ENCODE measurements around the gene RNF224. TPM values are rescaled to one million over a fixed set of nuclear protein-coding genes. Genes with fewer than 3 reads are reported as not detected.

Gene RNF224
- total RNA-seq, 1 experiment from 2014 or later = 0.05 TPM

Other genes with a start within 250 kb of the RNF224 start
- gene PTGDS, start 250.0 kb upstream of the RNF224 start, total RNA-seq (2014; rRNA removed; shearing (Covaris generic)) = 1.4 TPM in 1 of 2 replicates, not detected in the other
- not detected in 2 replicates for gene LCNL1, start 244.5 kb upstream of the RNF224 start, total RNA-seq (2014; rRNA removed; shearing (Covaris generic))
- gene PAXX, start 235.1 kb upstream of the RNF224 start, total RNA-seq (2014; rRNA removed; shearing (Covaris generic)) = 93.9 and 103 TPM in 2 replicates
- 0.19 TPM in 1 of 2 replicates, not detected in the other for gene CLIC3, start 230.9 kb upstream of the RNF224 start, total RNA-seq (2014; rRNA removed; shearing (Covaris generic))
- 14.3 and 21.6 TPM in 2 replicates for gene ABCA2, start 199.3 kb upstream of the RNF224 start, total RNA-seq (2014; rRNA removed; shearing (Covaris generic))
- gene FUT7, start 195.4 kb upstream of the RNF224 start, total RNA-seq (2014; rRNA removed; shearing (Covaris generic)) = not detected in 2 replicates
- 20.1 and 25.3 TPM in 2 replicates for gene NPDC1, start 181.3 kb upstream of the RNF224 start, total RNA-seq (2014; rRNA removed; shearing (Covaris generic))
- gene ENTPD2, start 173.4 kb upstream of the RNF224 start, total RNA-seq (2014; rRNA removed; shearing (Covaris generic)) = not detected in 2 replicates
- 26.8 and 28.7 TPM in 2 replicates for gene SAPCD2, start 156.9 kb upstream of the RNF224 start, total RNA-seq (2014; rRNA removed; shearing (Covaris generic))
- 4.7 and 4.8 TPM in 2 replicates for gene UAP1L1, start 150.0 kb upstream of the RNF224 start, total RNA-seq (2014; rRNA removed; shearing (Covaris generic))
- gene MAN1B1, start 140.5 kb upstream of the RNF224 start, total RNA-seq (2014; rRNA removed; shearing (Covaris generic)) = 56.8 and 72.2 TPM in 2 replicates
- gene DPP7, start 112.8 kb upstream of the RNF224 start, total RNA-seq (2014; rRNA removed; shearing (Covaris generic)) = 111 and 150 TPM in 2 replicates
- gene GRIN1, start 88.3 kb upstream of the RNF224 start, total RNA-seq (2014; rRNA removed; shearing (Covaris generic)) = not detected in 2 replicates
- gene LRRC26, start 57.5 kb upstream of the RNF224 start, total RNA-seq (2014; rRNA removed; shearing (Covaris generic)) = not detected in 2 replicates
- gene TMEM210, start 55.4 kb upstream of the RNF224 start, total RNA-seq (2014; rRNA removed; shearing (Covaris generic)) = not detected in 2 replicates
- 26.1 and 32.6 TPM in 2 replicates for gene ANAPC2, start 38.9 kb upstream of the RNF224 start, total RNA-seq (2014; rRNA removed; shearing (Covaris generic))
- gene SSNA1, start 38.8 kb upstream of the RNF224 start, total RNA-seq (2014; rRNA removed; shearing (Covaris generic)) = 111 and 115 TPM in 2 replicates
- gene TPRN, start 26.8 kb upstream of the RNF224 start, total RNA-seq (2014; rRNA removed; shearing (Covaris generic)) = 14.6 and 16.1 TPM in 2 replicates
- 39.9 and 43.5 TPM in 2 replicates for gene TMEM203, start 21.9 kb upstream of the RNF224 start, total RNA-seq (2014; rRNA removed; shearing (Covaris generic))
- 19.3 and 30.1 TPM in 2 replicates for gene NDOR1, start 21.8 kb upstream of the RNF224 start, total RNA-seq (2014; rRNA removed; shearing (Covaris generic))
- gene RNF208, start 5.3 kb upstream of the RNF224 start, total RNA-seq (2014; rRNA removed; shearing (Covaris generic)) = 0.61 and 1.5 TPM in 2 replicates
- gene CYSRT1, start 2.3 kb upstream of the RNF224 start, total RNA-seq (2014; rRNA removed; shearing (Covaris generic)) = 0.29 and 0.98 TPM in 2 replicates
- gene SLC34A3, start 3.4 kb downstream of the RNF224 start, total RNA-seq (2014; rRNA removed; shearing (Covaris generic)) = not detected in 2 replicates
- gene TUBB4B, start 13.8 kb downstream of the RNF224 start, total RNA-seq (2014; rRNA removed; shearing (Covaris generic)) = 287 and 331 TPM in 2 replicates
- gene STPG3, start 23.8 kb downstream of the RNF224 start, total RNA-seq (2014; rRNA removed; shearing (Covaris generic)) = not detected in 2 replicates
- 51.1 and 51.2 TPM in 2 replicates for gene NELFB, start 27.8 kb downstream of the RNF224 start, total RNA-seq (2014; rRNA removed; shearing (Covaris generic))
- 6.9 and 8.7 TPM in 2 replicates for gene TOR4A, start 50.2 kb downstream of the RNF224 start, total RNA-seq (2014; rRNA removed; shearing (Covaris generic))
- 0.11 TPM in 1 of 2 replicates, not detected in the other for gene NRARP, start 74.8 kb downstream of the RNF224 start, total RNA-seq (2014; rRNA removed; shearing (Covaris generic))
- gene EXD3, start 195.7 kb downstream of the RNF224 start, total RNA-seq (2014; rRNA removed; shearing (Covaris generic)) = 3.9 and 4.8 TPM in 2 replicates
- gene NOXA1, start 195.9 kb downstream of the RNF224 start, total RNA-seq (2014; rRNA removed; shearing (Covaris generic)) = 0.56 and 1.2 TPM in 2 replicates
- gene ENTPD8, start 213.9 kb downstream of the RNF224 start, total RNA-seq (2014; rRNA removed; shearing (Covaris generic)) = 0.21 TPM in 1 of 2 replicates, not detected in the other
- gene NSMF, start 231.8 kb downstream of the RNF224 start, total RNA-seq (2014; rRNA removed; shearing (Covaris generic)) = 34.7 and 38.6 TPM in 2 replicates